GM12878 (cell line): ENCODE results near the gene RECQL. TPM values are rescaled to one million over a fixed set of nuclear protein-coding genes. Genes with fewer than 3 reads are reported as not detected.

Experiments
- ATAC-seq: fragments of 200-7000 bp; cut with Tn5 transposase; 3 replicates; pipeline ENCODE4 v1.9.1; 2020; ENCODE audit warnings: mild to moderate bottlenecking, moderate library complexity
- BruUV-seq: library from RNA; stranded (reverse); fragments of 400-500 nt; replicated peaks from 2 replicates; lab custom pipeline; 2021; lab: Mats Ljungman, UMichigan
- CTCF ChIA-PET: fragments of 300-600 bp; sonication (Branson Sonifier 250); formaldehyde crosslinking; extraction: SDS; loops from one replicate; lab custom pipeline; 2021; ENCODE audit warnings: inconsistent platforms; lab: Yijun Ruan, JAX
- POLR2A ChIA-PET: fragments of 350-600 bp; formaldehyde crosslinking; extraction: SDS; loops from one replicate; lab custom pipeline; 2021; ENCODE audit warnings: inconsistent platforms; lab: Charles Lee
- RAD21 ChIA-PET: fragments of 300-600 bp; sonication (Branson Sonifier 250); formaldehyde crosslinking; loops from one replicate; lab custom pipeline; 2023; ENCODE audit warnings: antibody characterized with exemption; ENCODE audit not compliant: unreplicated experiment; lab: Charles Lee
- SMC1A ChIA-PET: fragments of 300-600 bp; sonication (Branson Sonifier 250); formaldehyde crosslinking; loops from one replicate; lab custom pipeline; 2023; ENCODE audit not compliant: unreplicated experiment, uncharacterized antibody; lab: Charles Lee
- DNase-seq: peaks from one replicate; pipeline ENCODE4 v3.0.0-alpha.2; 2011; ENCODE audit warnings: low read depth, low spot score
- FAIRE-seq: peaks from 3 replicates; lab custom pipeline; 2011; peaks lifted over from hg19 to GRCh38; lab: Jason Lieb, UNC
- H2AFZ ChIP-seq: 2 replicates; pipeline ENCODE4 v1.6.0; 2011; ENCODE audit warnings: low read depth, low read length, control low read depth; ENCODE audit not compliant: control insufficient read depth
- H3K27ac ChIP-seq: 2 replicates; pipeline ENCODE4 v1.5.1; 2011; ENCODE audit warnings: control low read depth; ENCODE audit not compliant: control insufficient read depth, insufficient read depth
- H3K27me3 ChIP-seq, 2 experiments: replicated peaks in 1 of 2; 2 replicates each; pipeline versions ENCODE4 v1.6.0 to v1.6.1; 2011; ENCODE audit warnings: low read length in 1 of 2; ENCODE audit not compliant: control insufficient read depth in 2 of 2, insufficient read depth in 2 of 2
- H3K36me3 ChIP-seq, 2 experiments: 2 replicates each; pipeline ENCODE4 v1.5.1; 2011; ENCODE audit warnings: low read length in 1 of 2; ENCODE audit not compliant: control insufficient read depth in 2 of 2, insufficient read depth in 2 of 2
- H3K4me1 ChIP-seq: 2 replicates; pipeline ENCODE4 v1.6.1; 2011; ENCODE audit warnings: mild to moderate bottlenecking, low read length, moderate library complexity, mixed read lengths; ENCODE audit not compliant: control insufficient read depth, insufficient read depth
- H3K4me2 ChIP-seq: 2 replicates; pipeline ENCODE4 v1.6.0; 2011; ENCODE audit warnings: control low read depth; ENCODE audit not compliant: control insufficient read depth, insufficient read depth
- H3K4me3 ChIP-seq: fragments of 200-600 bp; sonication (generic); 2 replicates; pipeline ENCODE4 v1.5.1; 2016
- H3K79me2 ChIP-seq: 2 replicates; pipeline ENCODE4 v1.6.0; 2011; ENCODE audit warnings: low read length; ENCODE audit not compliant: control insufficient read depth, insufficient read depth
- H3K9ac ChIP-seq: 2 replicates; pipeline ENCODE4 v1.8.0; 2011; ENCODE audit warnings: low read length, control low read depth, mixed read lengths; ENCODE audit not compliant: control insufficient read depth, insufficient read depth
- H3K9me3 ChIP-seq: replicated peaks from 3 replicates; pipeline ENCODE4 v1.5.1; 2011; ENCODE audit warnings: mild to moderate bottlenecking, low read length; ENCODE audit not compliant: control insufficient read depth, insufficient read depth
- H4K20me1 ChIP-seq: 2 replicates; pipeline ENCODE4 v1.6.0; 2011; ENCODE audit not compliant: control insufficient read depth, insufficient read depth
- EP300 ChIP-seq, 2 experiments: fragments of 150-350 bp in 1 of 2; IDR thresholded peaks; 2 replicates each; pipeline ENCODE4 v1.6.1; 2011 to 2012; ENCODE audit warnings: low read depth in 2 of 2, low read length in 2 of 2, borderline replicate concordance in 1 of 2, improper control_type of control experiment in 1 of 2, inconsistent platforms in 1 of 2; ENCODE audit not compliant: control insufficient read depth in 1 of 2
- MEF2A ChIP-seq: IDR thresholded peaks from 2 replicates; pipeline ENCODE4 v1.6.1; 2011; ENCODE audit warnings: low read depth, mild to moderate bottlenecking, low read length, moderate library complexity; ENCODE audit not compliant: insufficient read depth
- ZBTB11 ChIP-seq: fragments of 450-650 bp; formaldehyde crosslinking; IDR thresholded peaks from 2 replicates; pipeline ENCODE4 v1.5.0; 2022; ENCODE audit warnings: mild to moderate bottlenecking, missing genetic modification characterization
- ZNF274 ChIP-seq: IDR thresholded peaks from one replicate; pipeline ENCODE4 v1.8.0; 2011; ENCODE audit not compliant: insufficient read length, insufficient read depth
- WGBS: methylation state at CpG from one replicate; pipeline ENCODE4 v1.1.6; 2016; ENCODE audit warnings: low lambda C conversion rate; ENCODE audit not compliant: insufficient replicate concordance, insufficient coverage; ENCODE audit errors: missing lambda C conversion rate; 5-methylcytosine and 5-hydroxymethylcytosine counted together
- in situ Hi-C: fragments of 300-500 bp; cut with MboI; formaldehyde crosslinking; loops from 9 replicates; pipeline ENCODE4 v1.14.3; 2018; ENCODE audit warnings: mixed read lengths
- intact Hi-C: fragments of 100-400 bp; cut with micrococcal nuclease; formaldehyde crosslinking; loops from one replicate; pipeline ENCODE4 v1.14.2; 2022; ENCODE audit not compliant: unreplicated experiment
- polyA plus RNA-seq, 11 experiments: library from polyadenylated mRNA; depleted of rRNA in 4 of 11; unstranded in 6 of 11; stranded (reverse) in 5 of 11; fragments of >200 nt; fragmentation: Nextera tagmentation in 4 of 11; fragmentation: Illumina TruSeq in 1 of 11; extraction: Ambion mirVana in 4 of 11; extraction: Trizol in 1 of 11; gene quantifications; 1 replicate in 1 of 11; 2 replicates in 10 of 11; pipeline versions ENCODE4 v1.2.1 to v1.2.3, GENCODE V29; 2011 to 2016; ENCODE audit warnings: inconsistent platforms in 2 of 11, missing spikeins in 2 of 11, low read depth in 1 of 11
- total RNA-seq, 4 experiments: library from RNA; depleted of rRNA in 3 of 4; stranded (reverse); fragments of >200 nt in 3 of 4; fragmentation: Illumina TruSeq in 1 of 4; extraction: Trizol in 1 of 4; gene quantifications; 2 replicates each; pipeline versions ENCODE4 v1.2.1 to v1.2.3, GENCODE V29; 2013 to 2021

Gene RECQL
- total and polyA plus RNA-seq, 10 of the 15 experiments (the other 5 are each of a cell fraction or from before 2014, with no cell fraction given), result 47.4 to 130 (median 70.8) TPM

GRCh38 chr12:21518451-21518850 lies 17.0 kb upstream of the RECQL start:
- no peaks in the 10 kb centered on the region for H3K79me2 ChIP-seq
- in situ Hi-C loops, result no loop called here
- TF ChIP-seq MEF2A, result no peak
- no peak for TF ChIP-seq ZBTB11 (CRISPR knock-in tag)
- no peak for TF ChIP-seq EP300 (IDR thresholded peaks at IDR 0.05; ENCODE audit: borderline replicate concordance in 1 of 2, control insufficient read depth in 1 of 2, low read depth in 2 of 2, low read length in 2 of 2)
- TF ChIP-seq ZNF274, result no peak

More at GRCh38 chr12:21518451-21518850, 17.0 kb upstream of the RECQL start:
- ChIA-PET POLR2A (no interaction called here), CTCF (interaction anchor here (2.1 kb wide), 1 partner anchor 8 kb away, joined by 5 read pairs; no protein-coding TSS in a partner anchor), SMC1A (interaction anchor here (0.6 kb wide), 1 partner anchor 8 kb away, joined by 3 read pairs; the partner anchor contains the start of gene SPX), RAD21 (no interaction called here)
- H3K4me3 ChIP-seq, result no peak overlapping the region
- no peaks in the 10 kb centered on the region for H3K4me1 ChIP-seq
- H3K9ac ChIP-seq, result no peak overlapping the region
- intact Hi-C loops, result no loop called here
- WGBS, result 96% methylated on average over 3 of the region's 3 CpGs
- H3K27ac ChIP-seq, result no peak overlapping the region
- FAIRE-seq (no peak), DNase-seq (no peak), ATAC-seq (no peak)
- no peaks in the 10 kb centered on the region for H3K27me3 ChIP-seq
- H3K36me3 ChIP-seq, result peaks cover 0 to 10% of the 10 kb centered on the region in 2 experiments; a peak in 2 of 4 replicates
- H3K4me2 ChIP-seq, result no peak overlapping the region
- no peak overlapping the region for H2AFZ ChIP-seq
- H4K20me1 ChIP-seq, result no peaks in the 10 kb centered on the region
- no TSS peak for BruUV-seq
- no peaks in the 10 kb centered on the region for H3K9me3 ChIP-seq
